HFFc6 (cell line): Measurements from ENCODE around the gene SH3RF3. TPM values are rescaled to one million over a fixed set of nuclear protein-coding genes. Genes with fewer than 3 reads are reported as not detected.

Experiments
- DNase-seq: peaks from one replicate; pipeline ENCODE4 v3.0.0-alpha.2; 2018
- H3K27ac Mint-ChIP-seq: 2 replicates; pipeline ENCODE4 v1.8.0; 2020; ENCODE audit warnings: mild to moderate bottlenecking, mixed read lengths
- H3K27me3 Mint-ChIP-seq: 2 replicates; pipeline ENCODE4 v1.8.0; 2021; ENCODE audit warnings: mild to moderate bottlenecking, moderate library complexity, mixed read lengths; ENCODE audit not compliant: insufficient read depth
- H3K36me3 Mint-ChIP-seq: 2 replicates; pipeline ENCODE4 v1.8.0; 2021; ENCODE audit warnings: low read depth, mixed read lengths
- H3K4me1 Mint-ChIP-seq: 2 replicates; pipeline ENCODE4 v1.8.0; 2020; ENCODE audit warnings: low read depth, mixed read lengths
- H3K4me3 Mint-ChIP-seq: 2 replicates; pipeline ENCODE4 v1.8.0; 2020; ENCODE audit warnings: mild to moderate bottlenecking, moderate library complexity, mixed read lengths
- H3K9me3 Mint-ChIP-seq: 2 replicates; pipeline ENCODE4 v1.8.0; 2020; ENCODE audit warnings: mild to moderate bottlenecking, mixed read lengths
- total RNA-seq, 6 experiments: library from RNA; stranded (reverse); fragmentation: NEBNext Ultra II Directional; extraction: Animal tissue kit (Norgen Biotek cat#: 25700); gene quantifications; 2 replicates in 1 of 6; 3 replicates in 5 of 6; pipeline ENCODE4 v1.2.3, GENCODE V29; 2021
- TF ChIP-seq, protein P1 (sequence below): fragments of 200-600 bp; sonication (generic); IDR thresholded peaks from 2 replicates; pipeline ENCODE4 v1.5.0; 2021; ENCODE audit warnings: antibody characterized with exemption, mild to moderate bottlenecking

SH3RF3 gene
- total RNA-seq, 6 experiments from 2014 or later, result 2.4 to 4.4 (median 3.7) TPM

DNA sequence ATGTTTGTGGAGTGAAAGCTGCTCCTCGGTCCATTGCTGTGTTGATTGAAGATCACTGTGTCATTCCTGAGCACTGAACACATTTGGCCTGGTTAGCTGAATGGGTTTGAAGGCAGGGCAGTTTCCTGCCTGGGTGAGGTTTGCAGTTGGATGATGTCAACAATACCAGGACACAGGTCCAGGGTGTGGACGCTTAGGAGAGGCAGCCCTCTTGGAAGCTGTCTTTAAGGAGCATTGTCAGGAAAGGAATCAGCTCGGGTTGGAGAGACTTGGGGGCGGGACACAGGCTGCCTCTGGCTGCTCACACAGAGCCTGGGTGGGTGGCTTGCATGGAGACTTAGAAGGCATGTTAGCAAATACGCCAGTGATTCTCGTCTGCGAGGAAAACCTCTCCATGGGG lies 247.1 kb downstream of the SH3RF3 start:
- H3K27me3 Mint-ChIP-seq, result peaks cover 9% of the 10 kb centered on the region
- H3K4me3 Mint-ChIP-seq, result no peak overlapping the region; the same call in 1 of the 2 replicates
- peak; percentile 26 for DNase-seq
- H3K4me1 Mint-ChIP-seq, result peaks cover 38% of the 10 kb centered on the region
- no peaks in the 10 kb centered on the region for H3K36me3 Mint-ChIP-seq
- TF ChIP-seq, protein P1, sequence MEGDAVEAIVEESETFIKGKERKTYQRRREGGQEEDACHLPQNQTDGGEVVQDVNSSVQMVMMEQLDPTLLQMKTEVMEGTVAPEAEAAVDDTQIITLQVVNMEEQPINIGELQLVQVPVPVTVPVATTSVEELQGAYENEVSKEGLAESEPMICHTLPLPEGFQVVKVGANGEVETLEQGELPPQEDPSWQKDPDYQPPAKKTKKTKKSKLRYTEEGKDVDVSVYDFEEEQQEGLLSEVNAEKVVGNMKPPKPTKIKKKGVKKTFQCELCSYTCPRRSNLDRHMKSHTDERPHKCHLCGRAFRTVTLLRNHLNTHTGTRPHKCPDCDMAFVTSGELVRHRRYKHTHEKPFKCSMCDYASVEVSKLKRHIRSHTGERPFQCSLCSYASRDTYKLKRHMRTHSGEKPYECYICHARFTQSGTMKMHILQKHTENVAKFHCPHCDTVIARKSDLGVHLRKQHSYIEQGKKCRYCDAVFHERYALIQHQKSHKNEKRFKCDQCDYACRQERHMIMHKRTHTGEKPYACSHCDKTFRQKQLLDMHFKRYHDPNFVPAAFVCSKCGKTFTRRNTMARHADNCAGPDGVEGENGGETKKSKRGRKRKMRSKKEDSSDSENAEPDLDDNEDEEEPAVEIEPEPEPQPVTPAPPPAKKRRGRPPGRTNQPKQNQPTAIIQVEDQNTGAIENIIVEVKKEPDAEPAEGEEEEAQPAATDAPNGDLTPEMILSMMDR, result no peak
- H3K27ac Mint-ChIP-seq, result peak overlapping the region; percentile 1; the same call in 1 of the 2 replicates
- no peaks in the 10 kb centered on the region for H3K9me3 Mint-ChIP-seq

DNA sequence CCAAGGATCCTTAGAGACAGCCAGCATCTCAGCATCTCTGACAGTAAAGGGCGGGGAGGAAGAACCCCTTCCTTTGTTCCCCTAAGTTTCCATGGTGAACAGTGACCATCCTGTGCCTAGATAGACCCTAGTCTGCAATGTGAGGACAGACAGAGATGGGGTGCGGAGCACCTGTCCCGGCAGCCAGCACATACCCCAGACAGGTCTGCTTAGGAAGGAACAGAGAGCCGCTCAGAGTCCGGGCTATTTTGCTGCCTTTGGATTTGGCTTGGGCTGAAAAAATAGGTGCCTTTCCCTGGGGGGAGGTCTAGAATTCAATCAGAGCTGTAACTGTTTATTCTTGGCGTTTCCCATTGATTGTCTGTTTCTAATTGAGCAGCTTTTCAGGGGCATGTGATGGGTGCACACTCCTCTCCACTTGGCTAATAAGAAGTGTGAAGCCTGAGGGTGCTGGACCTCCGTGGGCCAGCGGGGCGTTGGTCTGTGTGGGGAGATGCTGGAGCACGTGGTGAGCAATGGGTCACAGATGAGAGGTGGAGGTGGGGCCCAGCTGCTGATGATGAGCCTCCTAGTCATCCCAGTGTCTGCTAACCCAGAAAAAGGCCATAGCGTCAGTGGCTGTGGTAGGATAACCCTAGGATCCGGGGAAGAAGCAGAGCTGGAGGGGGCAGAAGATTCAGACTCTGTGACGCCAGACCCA lies 247.9 kb downstream of the SH3RF3 start:
- no peaks in the 10 kb centered on the region for H3K9me3 Mint-ChIP-seq
- peaks cover 7% of the 10 kb centered on the region for H3K27me3 Mint-ChIP-seq
- DNase-seq, result peak; percentile 39
- H3K36me3 Mint-ChIP-seq, result no peaks in the 10 kb centered on the region
- peak overlapping the region; percentile 1; the same call in 1 of the 2 replicates for H3K4me3 Mint-ChIP-seq
- peak overlapping the region; percentile 65 for H3K27ac Mint-ChIP-seq
- H3K4me1 Mint-ChIP-seq, result peaks cover 43% of the 10 kb centered on the region
- TF ChIP-seq, protein P1, result no peak

- no peaks in the 10 kb centered on the region for H3K36me3 Mint-ChIP-seq
- no peak overlapping the region for H3K4me3 Mint-ChIP-seq
- H3K4me1 Mint-ChIP-seq, result peaks cover 52% of the 10 kb centered on the region
- H3K27me3 Mint-ChIP-seq, result peaks cover 6% of the 10 kb centered on the region
- no peak overlapping the region for H3K27ac Mint-ChIP-seq
- no peak for DNase-seq
- TF ChIP-seq, protein P1, result no peak
- no peaks in the 10 kb centered on the region for H3K9me3 Mint-ChIP-seq
Observed at GRCh38 chr2:109377976-109378375, 249.0 kb downstream of the SH3RF3 start.

GRCh38 chr2:109378682-109379081 lies 249.7 kb downstream of the SH3RF3 start:
- no peaks in the 10 kb centered on the region for H3K9me3 Mint-ChIP-seq
- H3K4me1 Mint-ChIP-seq, result peaks cover 59% of the 10 kb centered on the region
- no peaks in the 10 kb centered on the region for H3K36me3 Mint-ChIP-seq
- TF ChIP-seq, protein P1, result no peak
- no peak for DNase-seq
- H3K27me3 Mint-ChIP-seq, result peaks cover 6% of the 10 kb centered on the region
- H3K27ac Mint-ChIP-seq, result no peak overlapping the region
- H3K4me3 Mint-ChIP-seq, result no peak overlapping the region

- no peaks in the 10 kb centered on the region for H3K36me3 Mint-ChIP-seq
- peaks cover 59% of the 10 kb centered on the region for H3K4me1 Mint-ChIP-seq
- H3K4me3 Mint-ChIP-seq, result no peak overlapping the region
- H3K9me3 Mint-ChIP-seq, result no peaks in the 10 kb centered on the region
- no peak overlapping the region for H3K27ac Mint-ChIP-seq
- H3K27me3 Mint-ChIP-seq, result peaks cover 10% of the 10 kb centered on the region
- TF ChIP-seq, protein P1, result no peak
- no peak for DNase-seq
Observed at GRCh38 chr2:109379507-109379906, 250.5 kb downstream of the SH3RF3 start.
